Measurements from ENCODE around the gene GRK2.

Gene GRK2

GRCh38 chr11:67271541-67272284 is 5.4 kb downstream of the GRK2 start:
- no peak for FAIRE-seq

DNA sequence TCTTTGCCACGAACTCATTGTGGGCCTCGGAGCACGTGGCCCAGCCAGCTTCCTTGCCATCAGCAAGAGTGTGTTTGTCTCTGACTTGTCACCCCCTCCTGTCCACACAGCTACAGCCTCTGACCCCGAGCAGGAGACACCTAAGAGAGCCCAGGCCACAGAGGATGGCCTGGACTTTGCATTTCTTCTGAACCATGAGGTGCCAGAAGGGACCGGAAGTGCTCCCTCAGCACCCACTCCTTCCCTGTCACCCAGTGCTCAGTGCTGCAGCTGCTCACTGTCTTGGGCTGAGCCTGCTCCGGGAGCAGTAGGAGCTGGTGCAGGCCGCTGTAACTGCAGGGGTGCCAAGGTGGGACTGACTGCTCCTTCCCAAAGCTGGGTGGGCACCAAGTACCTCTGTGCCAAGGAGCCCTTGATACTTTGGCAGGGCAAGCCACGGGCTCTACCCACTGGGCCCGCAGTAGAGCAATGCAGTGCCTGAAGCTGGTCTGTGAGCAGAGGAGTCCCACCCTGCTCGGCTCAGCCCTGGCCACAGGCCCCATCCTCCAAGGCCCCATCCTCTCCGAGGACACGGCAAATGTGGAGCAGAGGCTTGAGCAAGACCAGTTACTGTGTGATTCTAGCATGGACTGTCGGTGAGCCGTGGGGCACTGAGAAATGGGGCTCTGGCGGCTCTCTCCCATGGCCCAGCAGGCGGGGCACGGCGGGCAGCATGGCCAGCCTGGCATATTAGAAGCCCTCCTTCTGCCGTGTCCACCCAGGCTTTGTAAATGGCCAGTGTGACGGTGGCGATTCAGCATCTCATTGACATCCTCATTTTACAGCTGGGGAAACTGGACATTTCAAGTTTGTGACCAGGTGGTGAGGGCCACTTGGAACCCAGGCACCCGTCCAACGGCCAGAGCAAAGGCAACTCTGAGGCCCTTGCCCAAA is 6.3 kb downstream of the GRK2 start:
- FAIRE-seq = no peak

- no peak for FAIRE-seq
Observed at GRCh38 chr11:67273260-67273990, 7.2 kb downstream of the GRK2 start.

DNA sequence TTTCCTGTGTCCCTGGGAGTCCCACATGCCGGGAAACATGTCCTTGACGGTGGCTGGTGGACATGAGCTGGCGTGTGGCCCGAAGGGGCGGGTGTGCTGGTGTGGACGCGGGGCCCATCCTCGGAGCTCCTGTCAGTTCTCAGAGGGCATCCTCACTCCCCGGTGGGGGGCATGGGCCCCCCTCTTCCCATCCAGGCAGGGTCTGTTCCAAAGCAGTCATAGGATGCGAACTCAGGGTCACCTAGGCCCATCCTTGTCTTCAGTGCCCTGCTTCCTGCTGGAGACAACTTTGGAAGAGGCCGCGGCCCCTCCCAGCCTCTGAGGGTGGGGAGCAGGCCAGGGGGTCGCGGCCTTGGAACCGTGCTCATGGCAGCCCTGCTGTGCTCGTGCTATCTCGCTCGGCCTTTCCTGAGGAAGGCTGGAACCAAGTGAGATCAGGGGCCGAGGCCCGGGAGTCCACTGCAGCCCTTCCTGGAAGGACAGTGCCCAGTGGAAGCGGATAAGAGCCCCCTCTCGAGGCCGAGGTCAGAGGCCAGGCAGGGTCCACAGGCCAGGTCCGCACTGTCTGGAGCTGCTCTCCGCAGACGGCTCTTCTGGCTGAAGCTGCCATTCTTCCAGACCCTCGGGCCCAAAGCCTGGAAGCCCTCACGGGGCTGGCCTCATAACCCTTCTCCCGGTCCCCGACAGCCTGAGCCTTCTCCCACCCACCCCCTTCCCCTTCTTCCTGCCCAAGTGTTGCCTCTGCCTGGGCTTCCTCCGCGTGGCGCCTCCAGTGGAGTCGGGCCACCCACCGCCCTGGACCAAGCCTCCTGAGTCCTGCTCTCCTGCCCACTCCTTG is 8.7 kb downstream of the GRK2 start:
- no peak for FAIRE-seq

DNA sequence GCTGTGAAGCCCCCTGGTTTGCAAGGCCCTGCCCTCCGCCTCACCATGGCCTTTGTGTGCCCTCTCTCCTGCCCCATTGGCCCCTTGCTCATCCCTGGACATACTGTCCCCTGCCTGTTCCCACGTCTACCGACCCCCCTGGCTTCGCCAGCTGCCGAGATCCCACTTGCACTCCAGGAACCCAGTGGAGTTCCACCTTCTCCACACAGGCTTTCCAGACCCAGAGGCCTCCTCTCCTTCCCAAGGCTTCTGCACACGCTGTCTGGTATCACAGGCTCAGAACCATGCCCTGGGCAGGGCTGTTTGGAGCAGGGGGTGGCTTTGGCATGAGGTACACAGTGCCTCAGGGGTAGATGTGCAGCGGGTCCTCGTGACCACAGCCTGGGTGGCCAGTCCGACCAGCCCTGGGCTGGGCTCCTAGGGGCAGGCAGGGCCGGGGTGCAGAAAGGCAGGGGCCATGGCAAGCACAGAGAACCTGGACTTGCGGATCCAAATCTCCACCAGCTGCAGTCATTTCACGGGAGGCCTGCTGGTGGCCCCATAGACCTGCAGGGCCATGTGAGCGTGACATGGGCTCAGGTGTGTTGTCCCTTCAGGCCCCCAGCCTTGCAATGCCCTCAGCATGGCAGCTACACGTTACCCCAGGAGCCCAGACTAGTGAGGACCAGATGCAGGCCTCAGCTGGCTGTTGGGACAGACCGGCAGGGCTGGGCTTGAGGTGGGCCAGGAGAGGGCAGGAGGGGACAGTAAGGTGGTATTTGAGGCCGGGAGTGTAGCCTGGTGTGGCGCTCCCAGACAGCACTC is 9.5 kb downstream of the GRK2 start:
- FAIRE-seq = no peak

DNA sequence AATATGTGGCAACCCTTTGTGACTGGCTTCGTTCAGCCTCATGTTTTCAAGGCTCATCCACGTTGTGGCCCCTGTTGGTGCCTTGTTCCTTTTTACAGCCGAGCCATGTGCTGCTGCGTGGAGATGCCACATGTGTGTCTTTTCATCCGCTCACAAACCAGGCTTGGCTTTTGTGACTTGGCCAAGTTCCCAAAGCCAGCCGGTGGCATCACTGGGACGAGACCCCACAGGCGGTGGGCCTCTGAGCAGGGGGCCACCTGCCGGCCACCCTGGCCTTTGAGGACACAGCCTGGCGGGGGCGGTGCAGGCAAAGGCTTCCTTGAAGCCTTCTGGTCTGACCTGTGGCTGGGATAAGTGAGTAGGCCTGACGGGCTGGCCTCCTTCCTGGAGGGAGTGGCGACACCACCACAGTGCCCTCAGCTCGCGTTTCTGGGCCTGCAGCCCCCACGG is 10.5 kb downstream of the GRK2 start:
- no peak for FAIRE-seq

DNA sequence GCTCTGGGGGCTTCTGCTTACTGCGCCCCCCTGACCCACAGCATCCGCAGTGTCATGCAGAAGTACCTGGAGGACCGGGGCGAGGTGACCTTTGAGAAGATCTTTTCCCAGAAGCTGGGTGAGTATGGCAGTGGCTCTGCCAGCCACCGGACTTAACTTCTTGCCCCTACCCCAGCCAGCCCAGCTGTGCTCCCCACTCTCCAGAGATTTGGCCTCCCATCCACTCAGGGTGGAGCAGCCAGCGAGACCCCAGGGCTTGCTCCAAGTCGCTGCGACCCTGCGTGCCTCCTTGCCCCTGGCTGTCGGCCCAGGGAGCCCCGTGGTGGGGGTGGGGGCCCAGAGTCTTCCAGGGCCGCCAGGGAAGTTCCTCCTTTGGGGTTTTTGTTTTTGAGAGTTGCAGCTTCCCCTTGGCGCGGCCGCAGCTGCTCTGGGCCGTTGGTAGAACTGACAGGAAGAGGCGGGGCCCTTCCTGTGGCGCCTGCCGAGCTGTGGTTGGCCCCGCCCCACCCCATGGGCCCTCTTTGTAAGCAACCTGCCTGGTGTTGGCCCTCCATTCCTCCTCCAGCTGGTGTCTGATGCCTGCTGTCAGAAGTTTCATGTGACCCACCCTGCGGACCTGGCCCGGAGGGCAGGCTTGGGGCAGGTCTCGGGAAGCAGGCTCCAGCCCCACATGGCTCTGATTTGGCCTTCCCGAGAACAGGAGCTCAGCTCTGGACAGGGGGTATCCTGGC is 11.1 kb downstream of the GRK2 start:
- FAIRE-seq = peak; percentile 45

DNA sequence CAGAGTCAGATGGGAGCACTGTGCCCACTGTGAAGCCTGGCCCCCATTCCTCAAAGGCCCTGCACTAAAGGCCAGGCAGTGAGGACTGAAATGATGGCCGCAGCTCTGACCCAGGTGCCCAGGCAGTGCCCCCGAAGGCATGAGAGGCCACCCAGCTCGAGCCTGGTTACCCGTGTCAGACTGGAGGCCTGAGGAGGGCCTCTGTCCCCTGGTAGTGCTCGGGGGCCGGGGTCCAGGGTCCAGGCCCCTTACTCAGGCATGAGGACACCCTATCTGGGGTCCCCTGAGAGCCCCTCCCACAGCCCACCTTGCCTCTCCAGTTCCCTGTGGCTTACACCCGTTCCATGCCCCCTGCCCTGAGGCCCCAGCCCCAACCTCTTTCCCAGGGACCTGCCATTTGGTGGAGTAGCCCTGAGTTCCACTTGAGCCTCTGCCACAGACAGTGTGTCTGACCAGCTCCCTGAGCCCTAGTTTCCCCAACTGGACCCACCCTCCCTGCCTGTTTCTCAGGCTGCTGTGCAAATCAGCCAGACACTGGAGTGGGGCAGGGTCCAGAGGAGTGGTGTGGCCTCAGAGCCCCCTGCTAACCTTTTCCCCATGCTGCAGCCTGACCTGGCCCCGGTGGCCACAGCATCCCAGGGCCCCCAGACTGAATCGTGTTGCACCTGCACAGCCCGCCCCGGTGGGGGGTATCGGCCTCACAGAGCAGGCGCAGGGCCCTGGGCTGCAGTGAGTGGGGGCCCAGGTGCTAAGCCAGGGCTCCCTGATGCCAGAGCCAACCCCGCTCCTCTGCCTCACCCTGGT is 12.1 kb downstream of the GRK2 start:
- no peak for FAIRE-seq

GRCh38 chr11:67278939-67279588 is 12.8 kb downstream of the GRK2 start:
- no peak for FAIRE-seq

GRCh38 chr11:67279589-67280340 is 13.5 kb downstream of the GRK2 start:
- FAIRE-seq = no peak

GRCh38 chr11:67280341-67280787 is 14.1 kb downstream of the GRK2 start:
- FAIRE-seq = no peak

DNA sequence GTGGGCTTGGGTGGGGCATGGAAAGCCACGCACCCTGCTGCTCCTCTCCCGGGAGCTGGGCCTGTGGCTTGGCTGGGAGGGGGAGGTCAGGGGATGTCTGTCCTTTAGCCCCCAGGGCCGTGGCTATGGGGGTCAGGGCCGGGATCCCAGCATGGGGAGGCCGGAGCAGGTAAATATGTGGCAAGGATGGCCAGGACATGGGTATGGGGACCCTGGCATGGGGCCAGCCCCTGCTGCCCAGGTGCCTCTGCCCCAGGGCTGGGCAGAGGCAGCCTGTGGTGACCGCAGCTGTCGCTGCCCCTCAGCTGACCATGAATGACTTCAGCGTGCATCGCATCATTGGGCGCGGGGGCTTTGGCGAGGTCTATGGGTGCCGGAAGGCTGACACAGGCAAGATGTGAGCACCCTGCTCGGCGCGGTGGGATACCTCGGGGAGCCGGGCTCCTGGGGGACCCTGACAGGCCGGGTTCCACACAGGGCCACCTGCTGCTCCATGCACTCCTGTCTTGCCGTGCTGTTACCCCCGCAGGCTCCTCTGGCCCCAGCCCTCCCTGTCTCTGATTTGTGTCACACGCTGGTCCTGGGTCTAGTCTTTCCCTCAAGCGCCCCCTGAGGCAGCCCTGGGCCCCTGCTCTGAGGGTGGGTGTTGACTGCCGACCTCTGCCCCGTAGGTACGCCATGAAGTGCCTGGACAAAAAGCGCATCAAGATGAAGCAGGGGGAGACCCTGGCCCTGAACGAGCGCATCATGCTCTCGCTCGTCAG is 14.7 kb downstream of the GRK2 start:
- FAIRE-seq = no peak

DNA sequence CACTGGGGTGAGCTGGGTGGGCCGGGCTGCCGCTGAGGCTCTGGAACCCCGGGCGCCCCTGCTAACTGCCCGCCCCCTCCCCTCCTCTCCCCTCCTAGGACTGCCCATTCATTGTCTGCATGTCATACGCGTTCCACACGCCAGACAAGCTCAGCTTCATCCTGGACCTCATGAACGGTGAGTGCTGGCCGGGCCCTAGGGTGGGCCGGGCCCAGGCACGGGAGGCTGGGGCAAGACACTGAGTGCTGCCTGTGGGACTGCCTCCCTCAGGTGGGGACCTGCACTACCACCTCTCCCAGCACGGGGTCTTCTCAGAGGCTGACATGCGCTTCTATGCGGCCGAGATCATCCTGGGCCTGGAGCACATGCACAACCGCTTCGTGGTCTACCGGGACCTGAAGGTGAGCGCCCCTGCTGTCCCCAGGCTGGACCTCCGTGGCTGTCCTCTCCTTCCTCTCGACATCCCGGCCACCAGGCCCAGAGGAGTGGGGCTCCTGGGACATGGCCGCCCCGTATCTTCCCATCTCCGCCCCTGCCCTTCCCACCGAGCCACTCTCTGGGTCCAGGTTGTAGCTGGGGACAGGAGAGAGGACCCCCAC is 15.4 kb downstream of the GRK2 start:
- FAIRE-seq = no peak

- FAIRE-seq = no peak
Observed at GRCh38 chr11:67282155-67282875, 16.0 kb downstream of the GRK2 start.

GRCh38 chr11:67282876-67283371 is 16.7 kb downstream of the GRK2 start:
- no peak for FAIRE-seq

GRCh38 chr11:67283481-67283963 is 17.2 kb downstream of the GRK2 start:
- FAIRE-seq = no peak
